HepG2 (cell line): ENCODE results near the gene TMEM151A. TPM values are rescaled to one million over a fixed set of nuclear protein-coding genes. Genes with fewer than 3 reads are reported as not detected.

ENCODE experiments used
- ARHGAP35 ChIP-seq: sonication (generic); formaldehyde crosslinking; IDR thresholded peaks from 2 replicates; pipeline ENCODE4 v1.9.0; 2022; ENCODE audit warnings: mild to moderate bottlenecking, inconsistent platforms, moderate library complexity, missing genetic modification reagents, borderline replicate concordance
- ARID3A ChIP-seq: IDR thresholded peaks from 2 replicates; pipeline ENCODE4 v1.6.1; 2012; ENCODE audit warnings: low read depth, low read length, improper control_type of control experiment
- ATF7-NPFF ChIP-seq: sonication (generic); formaldehyde crosslinking; IDR thresholded peaks from 2 replicates; pipeline ENCODE4 v1.8.1; 2023; ENCODE audit warnings: mild to moderate bottlenecking, low read depth, missing genetic modification reagents, moderate library complexity
- CHD2 ChIP-seq: IDR thresholded peaks from 2 replicates; pipeline ENCODE4 v1.6.1; 2011; ENCODE audit warnings: low read depth, low read length, improper control_type of control experiment
- FOXM1 ChIP-seq: sonication (generic); formaldehyde crosslinking; IDR thresholded peaks from 2 replicates; pipeline ENCODE4 v1.5.0; 2020; ENCODE audit warnings: missing genetic modification reagents
- GPN1 ChIP-seq: sonication (generic); formaldehyde crosslinking; IDR thresholded peaks from 2 replicates; pipeline ENCODE4 v1.5.1; 2020; ENCODE audit warnings: missing genetic modification reagents, borderline replicate concordance
- KLF6 ChIP-seq: IDR thresholded peaks from 2 replicates; pipeline ENCODE4 v1.8.0; 2016; ENCODE audit warnings: missing biosample characterization, missing genetic modification reagents
- PLRG1 ChIP-seq: fragments of 450-650 bp; conservative IDR thresholded peaks from 2 replicates; pipeline ENCODE4 v1.6.1; 2016
- POLR2A ChIP-seq, 2 experiments: IDR thresholded peaks; 2 replicates each; pipeline ENCODE4 v1.6.1; 2011; ENCODE audit warnings: low read depth in 2 of 2, low read length in 2 of 2, mild to moderate bottlenecking in 1 of 2, moderate library complexity in 1 of 2; ENCODE audit not compliant: insufficient read depth in 1 of 2
- RFX5 ChIP-seq: IDR thresholded peaks from 2 replicates; pipeline ENCODE4 v1.6.1; 2011; ENCODE audit warnings: low read depth, low read length, improper control_type of control experiment
- SMAD1 ChIP-seq: sonication (generic); formaldehyde crosslinking; IDR thresholded peaks from 2 replicates; pipeline ENCODE4 v1.4.0; 2020; ENCODE audit warnings: missing genetic modification reagents, low read depth, mild to moderate bottlenecking, borderline replicate concordance
- TP53 ChIP-seq: sonication (generic); formaldehyde crosslinking; conservative IDR thresholded peaks from 2 replicates; pipeline ENCODE4 v1.4.0; 2020; ENCODE audit warnings: missing genetic modification reagents
- ZFYVE20 ChIP-seq: sonication (generic); formaldehyde crosslinking; IDR thresholded peaks from 2 replicates; pipeline ENCODE4 v1.8.0; 2023; ENCODE audit warnings: low read depth, mild to moderate bottlenecking, moderate library complexity, missing genetic modification reagents, borderline replicate concordance
- ZNF281 ChIP-seq: sonication (generic); formaldehyde crosslinking; IDR thresholded peaks from 2 replicates; pipeline ENCODE4 v1.4.0; 2020; ENCODE audit warnings: missing genetic modification reagents, borderline replicate concordance
- ZNF3 ChIP-seq: IDR thresholded peaks from 2 replicates; pipeline ENCODE4 v1.7.0; 2017; ENCODE audit warnings: inconsistent platforms
- ZNF558 ChIP-seq: sonication (generic); formaldehyde crosslinking; IDR thresholded peaks from 2 replicates; pipeline ENCODE4 v1.9.0; 2022; ENCODE audit warnings: mild to moderate bottlenecking, missing genetic modification reagents, borderline replicate concordance
- ZNF672 ChIP-seq: sonication (generic); formaldehyde crosslinking; IDR thresholded peaks from 2 replicates; pipeline ENCODE4 v1.8.1; 2022; ENCODE audit warnings: missing genetic modification reagents
- polyA plus RNA-seq, 8 experiments: library from polyadenylated mRNA; depleted of rRNA in 3 of 8; stranded (reverse) in 7 of 8; unstranded in 1 of 8; fragments of >200 nt; fragmentation: Illumina TruSeq in 4 of 8; extraction: Trizol in 4 of 8; gene quantifications; 2 replicates each; pipeline versions ENCODE4 v1.2.1 to v1.2.3, GENCODE V29; 2011 to 2016; ENCODE audit warnings: low read depth in 4 of 8, missing spikeins in 1 of 8, mixed read lengths in 1 of 8; ENCODE audit not compliant: insufficient read depth in 1 of 8
- total RNA-seq, 5 experiments: library from RNA; depleted of rRNA; stranded (reverse); fragments of >200 nt; fragmentation: Illumina TruSeq; extraction: Trizol; gene quantifications; 2 replicates each; pipeline ENCODE4 v1.2.3, GENCODE V29; 2016; ENCODE audit warnings: low read depth in 1 of 5
- TF ChIP-seq, protein P1 (sequence below): sonication (generic); formaldehyde crosslinking; IDR thresholded peaks from 2 replicates; pipeline ENCODE4 v1.8.1; 2023; ENCODE audit warnings: mild to moderate bottlenecking, missing genetic modification reagents
- TF ChIP-seq, protein P2 (sequence below): sonication (generic); formaldehyde crosslinking; IDR thresholded peaks from 2 replicates; pipeline ENCODE4 v1.9.0; 2021; ENCODE audit warnings: missing genetic modification reagents, mild to moderate bottlenecking, borderline replicate concordance
- TF ChIP-seq, protein P3 (sequence below): sonication (generic); formaldehyde crosslinking; IDR thresholded peaks from 2 replicates; pipeline ENCODE4 v1.4.0; 2020; ENCODE audit warnings: mild to moderate bottlenecking, missing genetic modification reagents

The TMEM151A gene
- total and polyA plus RNA-seq, 2 of the 13 experiments (the other 11 are each of a cell fraction or from before 2014, with no cell fraction given): 0.18 to 0.33 TPM

DNA sequence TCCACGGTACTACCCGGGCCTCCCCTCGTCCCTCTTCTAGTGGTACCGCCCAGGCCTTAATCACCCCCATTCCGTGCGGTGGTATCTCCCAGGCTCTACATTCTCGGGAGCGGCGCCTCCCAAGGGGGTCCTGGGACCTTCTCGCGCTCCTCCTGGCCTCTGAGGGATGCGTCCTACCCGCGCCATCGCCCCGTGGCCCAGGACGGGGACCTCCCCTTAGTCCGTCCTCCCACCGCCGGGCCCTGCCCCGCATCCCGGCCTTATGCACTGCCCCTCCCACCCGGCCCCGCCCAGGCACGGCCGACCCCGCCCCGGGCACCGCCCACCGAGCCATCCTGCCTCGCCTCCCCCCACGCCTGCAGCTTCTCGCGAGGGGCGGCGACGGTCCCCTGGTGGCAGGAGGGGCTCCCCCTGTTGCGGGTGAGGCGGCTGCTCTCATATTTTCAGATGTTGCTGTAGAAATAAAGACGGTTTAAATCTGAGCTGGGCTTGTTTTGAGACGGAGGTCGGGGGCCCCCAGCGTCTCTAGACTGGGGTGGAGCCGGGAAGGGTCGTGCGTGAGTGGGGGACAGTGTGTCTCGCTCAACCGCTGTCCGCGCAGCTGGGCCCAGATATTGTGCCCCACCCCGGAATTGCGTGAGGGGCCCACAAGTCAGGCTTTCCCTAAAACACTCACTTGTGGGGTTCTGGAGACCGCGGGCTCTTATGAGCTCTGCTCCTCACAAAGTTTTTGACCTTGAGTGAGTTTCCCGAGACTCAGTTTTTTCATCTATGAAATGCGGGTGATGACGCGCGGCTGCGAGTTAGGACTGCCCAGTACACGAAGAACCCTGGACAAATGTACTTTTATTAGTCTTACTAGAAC is 24.1 kb upstream of the TMEM151A start (continued):
- TF ChIP-seq, protein P1, sequence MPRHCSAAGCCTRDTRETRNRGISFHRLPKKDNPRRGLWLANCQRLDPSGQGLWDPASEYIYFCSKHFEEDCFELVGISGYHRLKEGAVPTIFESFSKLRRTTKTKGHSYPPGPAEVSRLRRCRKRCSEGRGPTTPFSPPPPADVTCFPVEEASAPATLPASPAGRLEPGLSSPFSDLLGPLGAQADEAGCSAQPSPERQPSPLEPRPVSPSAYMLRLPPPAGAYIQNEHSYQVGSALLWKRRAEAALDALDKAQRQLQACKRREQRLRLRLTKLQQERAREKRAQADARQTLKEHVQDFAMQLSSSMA: no peak
- TF ChIP-seq, protein P2, sequence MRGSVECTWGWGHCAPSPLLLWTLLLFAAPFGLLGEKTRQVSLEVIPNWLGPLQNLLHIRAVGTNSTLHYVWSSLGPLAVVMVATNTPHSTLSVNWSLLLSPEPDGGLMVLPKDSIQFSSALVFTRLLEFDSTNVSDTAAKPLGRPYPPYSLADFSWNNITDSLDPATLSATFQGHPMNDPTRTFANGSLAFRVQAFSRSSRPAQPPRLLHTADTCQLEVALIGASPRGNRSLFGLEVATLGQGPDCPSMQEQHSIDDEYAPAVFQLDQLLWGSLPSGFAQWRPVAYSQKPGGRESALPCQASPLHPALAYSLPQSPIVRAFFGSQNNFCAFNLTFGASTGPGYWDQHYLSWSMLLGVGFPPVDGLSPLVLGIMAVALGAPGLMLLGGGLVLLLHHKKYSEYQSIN: no peak
- TF ChIP-seq ZFYVE20 (CRISPR knock-in tag): no peak; the same call in 1 of the 2 replicates
- no peak for TF ChIP-seq ZNF3 (CRISPR knock-in tag)
- TF ChIP-seq ATF7-NPFF: no peak
- no peak for TF ChIP-seq PLRG1
- no peak; the same call in 1 of the 2 replicates for TF ChIP-seq TP53 (CRISPR knock-in tag)
- no peak for TF ChIP-seq ZNF558
- TF ChIP-seq GPN1 (CRISPR knock-in tag): no peak
- no peak for TF ChIP-seq ARID3A
- no peak for TF ChIP-seq KLF6
- TF ChIP-seq ARHGAP35: no peak
- TF ChIP-seq RFX5: no peak
- TF ChIP-seq POLR2A (IDR thresholded peaks at IDR 0.05; ENCODE audit: insufficient read depth in 1 of 2, low read depth in 2 of 2, low read length in 2 of 2): peak in 1 of 2 experiments; percentile 52; a peak in 1 of 4 replicates
- TF ChIP-seq CHD2: peak; percentile 94
- TF ChIP-seq FOXM1 (CRISPR knock-in tag): no peak
- TF ChIP-seq ZNF672 (CRISPR knock-in tag): no peak
- TF ChIP-seq, protein P3, sequence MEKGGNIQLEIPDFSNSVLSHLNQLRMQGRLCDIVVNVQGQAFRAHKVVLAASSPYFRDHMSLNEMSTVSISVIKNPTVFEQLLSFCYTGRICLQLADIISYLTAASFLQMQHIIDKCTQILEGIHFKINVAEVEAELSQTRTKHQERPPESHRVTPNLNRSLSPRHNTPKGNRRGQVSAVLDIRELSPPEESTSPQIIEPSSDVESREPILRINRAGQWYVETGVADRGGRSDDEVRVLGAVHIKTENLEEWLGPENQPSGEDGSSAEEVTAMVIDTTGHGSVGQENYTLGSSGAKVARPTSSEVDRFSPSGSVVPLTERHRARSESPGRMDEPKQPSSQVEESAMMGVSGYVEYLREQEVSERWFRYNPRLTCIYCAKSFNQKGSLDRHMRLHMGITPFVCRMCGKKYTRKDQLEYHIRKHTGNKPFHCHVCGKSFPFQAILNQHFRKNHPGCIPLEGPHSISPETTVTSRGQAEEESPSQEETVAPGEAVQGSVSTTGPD (CRISPR knock-in tag): no peak
- TF ChIP-seq ZNF281 (CRISPR knock-in tag): peak; percentile 75; the same call in 1 of the 2 replicates
- 0 out of 2 replicates have a peak, but pooled peaks have one; percentile 26 for TF ChIP-seq SMAD1 (CRISPR knock-in tag)
